Fibroblast of peridontal ligament (primary cell): ENCODE data around the gene FXYD7.
"Not testable (repeated sequence)": the region's sequence is repeated elsewhere in the genome, so short reads cannot be mapped to it uniquely, and the experiment has no call there.

Source experiments
- DNase-seq: peaks from one replicate; pipeline ENCODE4 v3.0.0-alpha.2; 2010; ENCODE audit errors: extremely low read depth

FXYD7 gene

DNA sequence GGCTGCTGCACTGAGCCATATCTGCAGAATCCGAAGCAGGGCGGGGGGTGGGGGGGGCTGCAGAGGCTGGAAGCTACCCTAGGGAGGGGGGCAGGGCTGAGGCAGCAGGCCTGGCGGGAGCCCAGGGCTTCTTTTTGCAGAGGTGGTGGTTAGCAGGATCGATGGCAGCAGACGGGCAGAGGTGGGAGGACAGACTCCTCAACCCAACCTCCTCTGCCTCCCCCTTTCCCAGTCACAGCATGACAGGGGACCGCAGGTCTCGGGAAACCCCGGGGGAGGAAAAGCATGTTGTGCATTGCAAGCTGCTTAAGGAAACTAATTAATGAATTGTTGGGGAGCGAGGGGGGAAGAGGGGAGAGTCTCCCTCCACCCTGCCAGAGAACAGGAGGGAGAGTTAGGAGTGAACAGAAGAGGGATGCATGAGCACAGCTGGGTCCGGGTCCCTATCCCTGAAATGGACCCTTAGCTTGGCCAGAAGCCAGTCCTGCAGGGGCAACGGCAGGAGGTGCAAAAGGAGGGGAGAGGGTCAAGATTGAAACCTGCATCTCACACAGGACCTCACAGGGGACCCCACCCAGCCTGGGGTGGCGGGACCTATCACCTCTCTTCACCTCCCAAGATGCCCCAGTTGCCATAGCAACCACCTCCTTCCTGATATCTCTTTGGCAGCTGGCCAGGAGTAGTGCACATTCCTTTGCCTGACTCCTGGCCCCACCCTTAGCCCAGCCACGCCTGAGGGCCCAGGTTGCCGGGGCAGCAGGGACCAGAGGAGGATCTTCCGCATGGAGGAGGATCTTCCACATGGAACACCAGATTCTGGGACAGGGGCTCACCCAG, 1.8 kb downstream of the FXYD7 start:
- DNase-seq = no peak

DNA sequence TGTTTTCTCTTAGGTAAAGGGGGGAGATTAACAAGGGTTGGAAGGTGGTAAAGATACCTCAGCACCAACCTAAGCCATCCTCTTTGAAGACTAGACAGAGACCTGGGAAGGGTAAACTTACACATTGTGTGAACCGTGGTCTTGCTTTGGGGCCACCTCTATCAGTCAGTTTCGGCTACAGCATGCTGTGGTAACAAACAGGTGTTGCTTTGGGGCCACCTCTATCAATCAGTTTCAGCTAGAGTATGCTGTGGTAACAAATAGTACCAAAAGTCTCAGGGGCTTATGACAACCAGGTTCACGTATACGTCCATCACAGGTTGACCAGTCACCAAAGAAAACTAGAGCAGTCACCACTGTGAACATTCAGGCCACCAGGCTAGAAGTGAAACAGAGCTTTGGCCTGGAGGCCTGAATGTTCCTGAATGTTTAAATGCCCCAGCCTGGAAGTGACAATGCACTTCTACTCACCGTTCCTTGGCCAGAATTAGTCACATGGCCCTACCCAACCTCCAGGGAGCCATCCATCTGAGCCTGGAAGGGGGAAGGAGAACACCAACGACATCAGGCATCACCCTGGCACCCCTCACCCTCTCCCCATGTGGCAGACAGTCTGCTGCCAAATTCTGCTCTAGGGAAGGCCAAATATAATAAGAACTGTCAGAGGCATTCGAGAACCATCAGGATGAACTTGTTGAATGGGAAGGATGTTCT, 3.8 kb downstream of the FXYD7 start:
- no peak for DNase-seq

- DNase-seq = no peak
Observed at GRCh38 chr19:35149463-35149862, 6.4 kb downstream of the FXYD7 start.

- DNase-seq = no peak
Observed at GRCh38 chr19:35150445-35150844, 7.4 kb downstream of the FXYD7 start.

DNA sequence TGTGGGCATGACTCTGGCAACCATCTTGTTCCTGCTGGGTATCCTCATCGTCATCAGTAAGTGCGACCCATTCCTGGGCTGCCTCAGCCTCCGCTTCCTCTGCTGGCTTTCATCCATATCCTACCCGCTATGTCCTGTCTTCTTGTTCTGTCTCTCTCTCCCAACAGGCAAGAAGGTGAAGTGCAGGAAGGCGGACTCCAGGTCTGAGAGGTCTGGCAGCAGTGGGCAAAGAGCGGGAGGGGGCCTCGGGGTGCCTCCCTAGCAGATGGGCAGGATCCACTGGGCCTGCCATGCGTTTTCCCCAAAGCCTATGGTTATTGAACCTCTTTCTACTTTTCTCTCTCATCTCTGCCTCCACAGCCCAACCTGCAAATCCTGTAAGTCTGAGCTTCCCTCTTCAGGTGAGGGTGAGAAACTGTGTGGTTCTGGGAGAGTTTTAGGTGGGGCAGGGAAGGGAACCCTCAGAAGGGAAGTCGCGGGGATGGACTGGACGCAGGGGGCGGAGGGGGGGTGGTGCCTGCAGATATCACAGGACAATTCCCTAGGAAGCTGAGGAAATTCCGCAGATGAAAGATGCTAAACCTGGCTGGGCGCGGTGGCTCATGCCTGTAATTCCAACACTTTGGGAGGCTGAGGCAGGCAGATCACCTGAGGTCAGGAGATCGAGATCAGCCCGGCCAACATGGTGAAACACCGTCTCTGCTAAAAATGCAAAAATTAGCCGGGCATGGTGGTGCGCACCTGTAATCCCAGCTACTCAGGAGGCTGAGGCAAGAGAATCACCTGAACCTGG, 8.4 kb downstream of the FXYD7 start:
- DNase-seq = no peak

GRCh38 chr19:35153129-35153522, 10.1 kb downstream of the FXYD7 start:
- DNase-seq = not testable (repeated sequence)

DNA sequence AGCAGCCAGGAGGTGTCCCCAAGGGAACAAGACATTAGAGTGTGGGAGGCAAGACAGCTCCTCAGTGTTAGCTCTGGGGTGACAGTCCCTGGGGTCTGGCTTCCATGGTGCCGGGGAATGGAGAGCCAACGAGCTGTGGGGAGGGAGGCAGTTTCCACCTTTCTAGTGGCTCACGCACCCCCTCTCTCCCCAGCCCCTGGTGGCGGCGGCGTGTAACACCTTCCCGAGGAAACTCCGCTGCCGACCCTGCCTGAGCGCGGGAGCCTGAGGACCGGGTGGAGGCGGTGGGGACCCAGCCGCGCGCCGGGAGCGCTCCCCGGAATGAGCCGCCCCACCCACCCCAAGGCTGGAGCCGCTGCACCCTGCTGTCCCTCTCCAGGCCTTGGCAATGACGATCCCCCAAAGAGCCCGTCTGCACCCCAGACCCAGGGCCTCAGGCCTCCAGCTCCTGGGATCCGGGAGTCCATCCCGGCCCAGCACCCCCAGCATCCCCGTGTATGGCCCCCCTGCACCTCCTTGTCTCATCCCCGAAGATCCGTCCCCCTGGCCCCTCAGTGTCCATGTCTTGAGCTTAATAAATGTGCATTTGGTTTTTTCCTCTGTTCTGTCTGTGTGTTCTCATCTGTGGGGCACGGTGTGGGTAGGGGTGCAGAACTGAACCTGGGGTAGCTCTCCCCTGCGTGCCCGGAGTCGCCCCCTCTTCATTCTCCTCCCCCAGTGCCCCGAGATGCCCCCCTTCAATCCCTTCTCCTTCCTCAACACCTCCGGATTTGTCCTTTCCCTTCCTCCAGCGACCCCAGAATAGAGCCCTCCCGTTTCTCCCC, 10.9 kb downstream of the FXYD7 start:
- DNase-seq = peak; percentile 13

DNA sequence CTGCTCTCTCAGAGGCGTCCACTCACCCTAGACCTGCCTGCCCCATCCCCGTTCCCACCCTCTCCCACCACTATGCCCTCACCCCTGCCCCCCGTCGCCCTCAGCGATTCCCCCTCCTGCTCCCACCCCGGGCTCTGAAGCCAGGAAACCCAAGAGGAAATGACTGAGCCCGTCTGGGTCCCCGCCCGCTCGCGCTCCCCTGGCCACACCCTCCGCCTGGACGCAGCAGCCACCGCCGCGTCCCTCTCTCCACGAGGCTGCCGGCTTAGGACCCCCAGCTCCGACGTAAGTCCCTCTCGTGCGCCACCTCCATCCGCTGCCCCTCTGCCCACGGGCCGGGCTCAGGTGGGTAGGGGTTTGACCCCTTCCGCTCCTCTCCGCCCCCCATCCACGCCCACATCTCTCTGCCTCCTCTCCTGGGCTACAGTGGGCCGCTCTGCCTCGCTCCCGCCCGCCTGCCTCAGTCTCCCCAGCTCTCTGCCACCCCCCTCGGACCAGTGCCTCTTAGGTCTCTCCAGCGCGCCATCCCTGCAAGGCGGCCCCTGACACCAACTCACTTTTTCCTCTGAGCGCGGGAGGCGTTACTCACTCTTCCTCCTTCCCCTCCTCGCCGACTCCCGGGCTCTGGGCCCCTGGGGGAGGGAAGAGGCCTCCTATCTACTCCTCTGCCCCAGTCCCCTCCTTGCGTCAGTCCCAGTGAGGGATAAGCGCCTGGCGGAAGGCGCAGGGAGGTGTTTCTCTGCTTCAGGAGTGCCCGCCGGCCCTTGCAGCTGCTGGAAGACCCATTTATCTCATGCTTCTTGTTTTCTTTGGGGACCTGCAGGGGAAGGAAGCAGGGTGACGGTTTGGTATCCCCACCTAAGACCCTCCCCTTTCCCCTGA, 11.7 kb downstream of the FXYD7 start, which contains the start of gene FXYD5:
Gene FXYD5, plus strand, starts transcription at position 211 of the 882 bp plus-strand sequence. CDS start 816 bp downstream, outside the sequence.
- peak; percentile 53 for DNase-seq

- DNase-seq = no peak
Observed at GRCh38 chr19:35155441-35155840, 12.4 kb downstream of the FXYD7 start.

DNA sequence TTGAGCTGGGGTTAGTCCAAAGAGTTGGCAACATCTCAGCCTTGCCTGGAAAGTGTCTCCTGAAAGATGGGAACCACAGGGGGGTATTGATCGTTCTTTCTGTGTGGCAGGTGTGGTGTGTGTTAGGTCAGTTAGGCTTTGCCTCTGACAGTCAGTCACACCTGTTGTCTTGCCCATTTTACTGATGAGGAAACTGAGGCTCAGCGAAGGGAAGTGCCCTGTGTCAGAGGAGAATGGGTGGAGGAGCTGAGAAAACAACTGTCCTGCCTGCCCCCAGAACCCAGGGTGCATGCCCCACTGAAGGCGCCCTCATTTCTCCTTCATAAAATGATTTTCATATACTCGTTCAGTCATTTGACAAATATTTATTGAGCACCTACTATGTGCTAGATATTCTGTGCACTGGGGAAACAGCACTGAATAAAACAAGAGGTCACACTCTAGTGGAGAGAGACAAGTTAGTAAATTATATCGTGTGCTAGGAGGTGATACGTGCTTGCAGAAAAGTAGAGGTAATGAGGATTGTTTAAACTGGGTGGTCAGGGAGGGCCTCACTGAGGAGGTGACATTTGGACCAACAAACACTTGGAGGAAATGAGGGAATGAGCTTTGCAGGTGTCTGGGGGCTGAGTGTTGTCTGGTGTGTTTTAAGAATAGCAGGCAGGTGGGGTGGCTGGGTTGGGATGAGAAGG, 13.1 kb downstream of the FXYD7 start:
- no peak for DNase-seq

DNA sequence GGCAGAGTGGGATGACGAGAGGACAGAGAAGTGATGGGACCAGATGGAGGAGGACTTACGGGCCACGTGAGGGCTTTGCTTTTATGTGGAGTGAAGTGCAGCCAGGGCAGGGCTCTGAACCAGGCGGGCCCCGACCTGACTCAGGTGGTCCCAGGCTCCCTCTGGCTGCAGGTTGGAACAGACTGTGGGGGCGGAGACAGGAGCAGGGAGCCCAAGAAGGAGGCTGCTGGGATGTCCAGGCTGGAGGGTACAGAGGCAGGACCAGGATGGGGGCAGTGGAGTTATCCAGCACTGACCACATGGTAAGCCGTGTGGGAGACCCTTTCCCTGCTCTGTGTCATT, 13.6 kb downstream of the FXYD7 start:
- DNase-seq = no peak

- DNase-seq = no peak
Observed at GRCh38 chr19:35157431-35157830, 14.4 kb downstream of the FXYD7 start.

- no peak for DNase-seq
Observed at GRCh38 chr19:35159606-35160005, 16.6 kb downstream of the FXYD7 start.

- DNase-seq = no peak
Observed at GRCh38 chr19:35160629-35161433, 17.8 kb downstream of the FXYD7 start.

- no peak for DNase-seq
Observed at GRCh38 chr19:35161434-35161743, 18.3 kb downstream of the FXYD7 start.

GRCh38 chr19:35162471-35163326, 19.6 kb downstream of the FXYD7 start:
- DNase-seq = no peak

GRCh38 chr19:35164418-35164817, 21.4 kb downstream of the FXYD7 start:
- no peak for DNase-seq
